Nephron (organoid): Measurements from ENCODE around the gene TMEM8B.
A peak's percentile ranks its signal among the peaks of the same experiment; 100 is the strongest.

Source experiments
- H3K27ac Mint-ChIP-seq, 3 experiments: 2 replicates each; pipeline ENCODE4 v1.8.0; 2020; ENCODE audit warnings: mixed read lengths in 3 of 3, mild to moderate bottlenecking in 2 of 3, moderate library complexity in 1 of 3
- H3K27me3 Mint-ChIP-seq: 2 replicates; pipeline ENCODE4 v1.8.0; 2021; ENCODE audit warnings: low read depth, mild to moderate bottlenecking, moderate library complexity, mixed read lengths
- H3K36me3 Mint-ChIP-seq: 2 replicates; pipeline ENCODE4 v1.8.0; 2020; ENCODE audit warnings: low read depth, mixed read lengths
- H3K4me1 Mint-ChIP-seq: 2 replicates; pipeline ENCODE4 v1.8.0; 2020; ENCODE audit warnings: mixed read lengths
- H3K4me3 Mint-ChIP-seq, 3 experiments: 2 replicates each; pipeline ENCODE4 v1.8.0; 2020; ENCODE audit warnings: mild to moderate bottlenecking in 3 of 3, mixed read lengths in 3 of 3, moderate library complexity in 2 of 3
- H3K9me3 Mint-ChIP-seq: 2 replicates; pipeline ENCODE4 v1.8.0; 2020; ENCODE audit warnings: mixed read lengths
- TF ChIP-seq, protein P1 (sequence below), 3 experiments: fragments of 200-600 bp; sonication (generic); IDR thresholded peaks; one replicate each; pipeline ENCODE4 v1.5.0; 2021; ENCODE audit warnings: antibody characterized with exemption in 3 of 3; ENCODE audit not compliant: unreplicated experiment in 3 of 3

TMEM8B gene

DNA sequence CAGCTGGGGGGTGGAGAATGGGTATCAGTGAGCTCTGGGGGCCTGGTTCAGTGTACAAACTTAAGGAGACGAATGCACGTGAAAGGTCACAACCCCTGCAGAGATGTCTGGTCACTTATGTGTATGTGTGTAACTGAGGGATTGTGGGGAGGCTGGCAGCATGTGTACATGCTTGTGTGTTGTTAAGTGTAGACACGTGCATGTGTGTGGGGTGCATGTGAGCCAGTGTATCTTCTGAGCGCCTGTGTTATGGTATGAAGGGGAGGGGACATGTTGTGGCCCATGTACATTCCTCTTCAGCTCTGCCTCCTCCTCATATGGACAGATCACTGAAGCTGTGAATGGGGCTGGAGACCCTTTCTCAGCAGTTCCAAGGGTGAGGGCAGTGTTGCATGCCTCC lies 2.0 kb downstream of the TMEM8B start:
- H3K27ac Mint-ChIP-seq, result peak overlapping the region; percentile 57 to 89 (median 62)
- H3K36me3 Mint-ChIP-seq, result peaks cover 12% of the 10 kb centered on the region
- H3K27me3 Mint-ChIP-seq, result peaks cover 4% of the 10 kb centered on the region
- H3K9me3 Mint-ChIP-seq, result no peaks in the 10 kb centered on the region
- peaks cover 67% of the 10 kb centered on the region for H3K4me1 Mint-ChIP-seq
- TF ChIP-seq, protein P1, sequence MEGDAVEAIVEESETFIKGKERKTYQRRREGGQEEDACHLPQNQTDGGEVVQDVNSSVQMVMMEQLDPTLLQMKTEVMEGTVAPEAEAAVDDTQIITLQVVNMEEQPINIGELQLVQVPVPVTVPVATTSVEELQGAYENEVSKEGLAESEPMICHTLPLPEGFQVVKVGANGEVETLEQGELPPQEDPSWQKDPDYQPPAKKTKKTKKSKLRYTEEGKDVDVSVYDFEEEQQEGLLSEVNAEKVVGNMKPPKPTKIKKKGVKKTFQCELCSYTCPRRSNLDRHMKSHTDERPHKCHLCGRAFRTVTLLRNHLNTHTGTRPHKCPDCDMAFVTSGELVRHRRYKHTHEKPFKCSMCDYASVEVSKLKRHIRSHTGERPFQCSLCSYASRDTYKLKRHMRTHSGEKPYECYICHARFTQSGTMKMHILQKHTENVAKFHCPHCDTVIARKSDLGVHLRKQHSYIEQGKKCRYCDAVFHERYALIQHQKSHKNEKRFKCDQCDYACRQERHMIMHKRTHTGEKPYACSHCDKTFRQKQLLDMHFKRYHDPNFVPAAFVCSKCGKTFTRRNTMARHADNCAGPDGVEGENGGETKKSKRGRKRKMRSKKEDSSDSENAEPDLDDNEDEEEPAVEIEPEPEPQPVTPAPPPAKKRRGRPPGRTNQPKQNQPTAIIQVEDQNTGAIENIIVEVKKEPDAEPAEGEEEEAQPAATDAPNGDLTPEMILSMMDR (IDR thresholded peaks at IDR 0.05; ENCODE audit: unreplicated experiment in 3 of 3), result no peak
- H3K4me3 Mint-ChIP-seq, result peak overlapping the region; percentile 60 to 90 (median 82)

DNA sequence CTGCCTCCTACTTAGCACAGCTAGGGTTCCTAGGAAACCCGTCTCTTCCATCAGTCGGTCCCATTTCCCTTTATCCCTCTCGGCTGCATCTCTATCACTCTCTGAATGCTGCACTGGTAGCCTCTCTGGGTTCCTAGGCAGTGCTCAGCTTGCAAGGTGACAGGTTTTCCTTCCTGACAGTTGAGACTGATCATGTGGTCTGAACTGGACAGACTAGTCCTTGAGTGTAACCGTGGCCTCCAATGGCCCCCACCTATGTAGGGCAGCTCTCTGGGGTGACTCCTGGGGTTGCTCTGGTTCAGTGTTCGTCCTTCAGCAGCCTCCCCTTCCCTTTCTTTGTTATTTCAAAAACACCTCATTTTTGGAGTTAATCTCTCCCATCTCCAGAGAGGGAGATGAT lies 3.8 kb downstream of the TMEM8B start:
- Mint-ChIP-seq H3K4me3 (peak overlapping the region; percentile 24 to 65 (median 56)), H3K36me3 (peaks cover 12% of the 10 kb centered on the region), H3K27ac (peak overlapping the region; percentile 34 to 89 (median 54)), H3K9me3 (no peaks in the 10 kb centered on the region), H3K4me1 (peaks cover 64% of the 10 kb centered on the region), H3K27me3 (peaks cover 4% of the 10 kb centered on the region)
- TF ChIP-seq, protein P1 (IDR thresholded peaks at IDR 0.05; ENCODE audit: unreplicated experiment in 3 of 3), result no peak

DNA sequence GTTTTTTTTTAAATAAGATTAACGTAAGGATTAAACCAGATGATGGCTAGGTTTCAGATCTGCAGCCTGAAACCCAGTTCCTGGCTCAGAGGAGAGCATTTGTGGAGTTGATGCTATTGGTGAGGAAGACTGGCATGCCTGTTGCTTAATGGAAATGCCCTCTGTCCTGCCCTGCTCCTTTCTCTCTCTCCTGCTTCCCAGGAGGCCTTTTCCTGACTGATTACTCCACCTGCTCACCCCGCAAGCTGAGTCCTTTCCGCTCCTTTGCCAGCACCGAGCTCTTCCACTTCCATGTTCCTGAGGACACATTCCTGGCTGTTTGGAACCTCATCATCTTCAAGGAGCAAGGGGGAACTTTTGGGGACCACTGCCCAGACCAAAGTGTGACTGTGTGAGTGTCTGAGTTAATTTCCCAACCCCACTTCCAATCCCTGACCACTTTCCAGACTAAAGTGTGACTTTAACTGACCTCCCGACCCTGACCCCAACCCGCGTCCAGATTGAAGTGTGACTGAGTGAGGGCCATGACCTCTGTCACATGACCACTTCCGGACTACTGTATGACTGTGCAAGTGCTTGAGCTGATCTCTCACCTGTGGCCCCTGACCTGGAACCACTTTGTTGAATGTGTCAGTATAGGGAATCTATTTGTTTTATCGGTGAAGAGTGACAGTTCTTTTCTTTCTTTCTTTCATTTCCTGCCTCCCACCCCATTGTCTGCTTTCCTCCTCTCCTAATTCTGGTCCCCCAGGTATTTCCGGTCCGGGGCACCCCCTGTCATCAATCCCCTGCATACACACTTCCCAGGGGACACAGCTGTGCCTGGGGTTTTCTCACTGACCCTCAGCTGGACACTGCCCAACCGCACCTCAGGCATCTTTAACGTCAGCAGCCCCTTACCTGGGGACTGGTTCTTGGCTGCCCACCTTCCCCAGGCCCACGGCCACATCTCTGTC lies 5.5 kb downstream of the TMEM8B start:
- peaks cover 23% of the 10 kb centered on the region for H3K36me3 Mint-ChIP-seq
- TF ChIP-seq, protein P1 (IDR thresholded peaks at IDR 0.05; ENCODE audit: unreplicated experiment in 3 of 3), result no peak
- H3K27ac Mint-ChIP-seq, result peak overlapping the region; percentile 10 to 89 (median 78)
- H3K9me3 Mint-ChIP-seq, result no peaks in the 10 kb centered on the region
- H3K27me3 Mint-ChIP-seq, result no peaks in the 10 kb centered on the region
- H3K4me3 Mint-ChIP-seq, result no peak overlapping the region
- peaks cover 54% of the 10 kb centered on the region for H3K4me1 Mint-ChIP-seq

DNA sequence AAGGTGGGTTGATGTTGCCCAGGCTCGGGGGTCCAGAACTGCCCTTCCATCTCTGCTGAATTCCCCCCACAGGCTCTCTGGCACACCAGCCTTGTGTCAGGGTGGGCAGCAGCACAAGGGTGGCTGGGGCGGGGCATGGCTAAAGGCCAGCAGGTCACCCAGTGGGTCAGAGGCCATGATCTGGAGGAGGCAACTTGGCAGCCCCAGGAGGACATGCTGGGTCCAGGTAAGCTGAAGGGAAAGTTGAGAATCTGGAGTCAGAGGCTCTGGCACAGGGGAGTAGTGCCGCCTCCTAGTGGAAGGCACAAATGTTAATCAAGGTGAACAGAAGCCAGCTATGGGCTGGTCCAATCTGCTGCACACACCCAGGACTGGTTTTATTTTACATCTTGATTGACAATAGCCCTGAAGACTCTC lies 6.2 kb downstream of the TMEM8B start:
- Mint-ChIP-seq H3K27ac (no peak overlapping the region), H3K36me3 (peaks cover 23% of the 10 kb centered on the region), H3K4me3 (no peak overlapping the region), H3K9me3 (no peaks in the 10 kb centered on the region), H3K4me1 (peaks cover 47% of the 10 kb centered on the region), H3K27me3 (no peaks in the 10 kb centered on the region)
- TF ChIP-seq, protein P1 (IDR thresholded peaks at IDR 0.05; ENCODE audit: unreplicated experiment in 3 of 3), result peak in 1 of 3 experiments; percentile 12

DNA sequence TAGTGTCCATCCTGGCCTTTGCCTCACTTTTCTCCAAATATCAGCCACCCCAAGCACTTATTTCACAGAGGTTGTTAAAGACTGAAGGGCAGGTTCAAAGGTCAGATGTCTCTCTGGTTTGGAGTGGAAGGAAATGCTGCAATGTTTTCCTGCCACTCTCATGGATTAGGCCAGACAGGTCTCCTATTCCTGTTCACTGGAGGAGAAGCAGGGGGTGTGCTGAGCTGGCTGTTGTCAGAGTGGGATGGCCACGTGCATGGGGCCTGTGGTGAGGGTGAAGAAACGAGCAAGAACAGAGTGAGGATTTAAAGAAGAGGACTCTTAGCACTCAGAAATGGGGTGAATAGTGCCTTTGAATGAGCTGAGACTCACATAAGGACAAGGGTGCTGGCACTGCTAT lies 6.7 kb downstream of the TMEM8B start:
- TF ChIP-seq, protein P1 (IDR thresholded peaks at IDR 0.05; ENCODE audit: unreplicated experiment in 3 of 3), result no peak
- H3K36me3 Mint-ChIP-seq, result peaks cover 23% of the 10 kb centered on the region
- no peaks in the 10 kb centered on the region for H3K9me3 Mint-ChIP-seq
- no peaks in the 10 kb centered on the region for H3K27me3 Mint-ChIP-seq
- peaks cover 42% of the 10 kb centered on the region for H3K4me1 Mint-ChIP-seq
- no peak overlapping the region for H3K27ac Mint-ChIP-seq
- H3K4me3 Mint-ChIP-seq, result no peak overlapping the region
